Central memory CD8-positive, alpha-beta T cell (primary cell): ENCODE results near the gene TEFM.
"Not testable (repeated sequence)": the region's sequence is repeated elsewhere in the genome, so short reads cannot be mapped to it uniquely, and the experiment has no call there.

Source experiments
- ATAC-seq: fragments of 150-1000 bp; cut with Tn5 transposase; replicated peaks from 2 replicates; pipeline ENCODE4 v1.10.0; 2022; ENCODE audit warnings: mild to moderate bottlenecking, moderate FRiP score, moderate number of reproducible peaks; ENCODE audit not compliant: poor library complexity, severe bottlenecking; ENCODE audit errors: extremely low read depth
- DNase-seq, 2 donors: peaks; one replicate each; pipeline ENCODE4 v3.0.0; 2021; ENCODE audit warnings: low spot score in 2 of 2
- H3K27ac Mint-ChIP-seq: one replicate; pipeline ENCODE4 v1.8.0; 2022; ENCODE audit warnings: low read depth, mild to moderate bottlenecking, moderate library complexity, mixed read lengths
- H3K27me3 Mint-ChIP-seq: one replicate; pipeline ENCODE4 v1.8.0; 2022; ENCODE audit warnings: mixed read lengths
- H3K36me3 Mint-ChIP-seq: one replicate; pipeline ENCODE4 v1.8.0; 2022; ENCODE audit warnings: mild to moderate bottlenecking, moderate library complexity, mixed read lengths; ENCODE audit not compliant: insufficient read depth
- H3K4me1 Mint-ChIP-seq: one replicate; pipeline ENCODE4 v1.8.0; 2022; ENCODE audit warnings: mixed read lengths
- H3K4me3 Mint-ChIP-seq: one replicate; pipeline ENCODE4 v1.8.0; 2022; ENCODE audit warnings: mild to moderate bottlenecking, moderate library complexity, mixed read lengths
- H3K9me3 Mint-ChIP-seq: one replicate; pipeline ENCODE4 v1.8.0; 2022; ENCODE audit warnings: mixed read lengths

Gene TEFM

DNA sequence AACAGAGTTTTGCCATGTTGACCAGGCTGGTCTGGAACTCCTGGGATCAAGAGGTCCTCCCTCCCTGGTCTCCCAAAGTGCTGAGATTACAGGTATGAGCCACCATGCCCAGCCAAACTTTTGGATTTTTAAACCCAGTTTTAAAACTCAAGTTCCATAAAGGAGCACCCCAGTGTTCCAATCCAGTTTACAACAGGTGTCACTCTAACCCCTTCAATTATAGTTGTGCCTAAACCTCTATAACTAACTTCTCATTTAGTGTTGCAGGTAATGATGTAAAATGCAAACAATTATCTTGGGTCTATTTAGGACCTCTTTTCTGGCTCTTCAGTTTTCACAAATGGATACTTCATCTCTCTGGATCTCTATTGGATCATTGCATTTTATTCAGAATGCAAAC lies 7.9 kb upstream of the TEFM start:
- Mint-ChIP-seq H3K27me3 (no peaks in the 10 kb centered on the region), H3K27ac (no peak overlapping the region), H3K4me1 (no peaks in the 10 kb centered on the region), H3K4me3 (no peak overlapping the region), H3K9me3 (no peaks in the 10 kb centered on the region), H3K36me3 (peaks cover 1% of the 10 kb centered on the region)
- ATAC-seq: no peak
- no peak for DNase-seq

DNA sequence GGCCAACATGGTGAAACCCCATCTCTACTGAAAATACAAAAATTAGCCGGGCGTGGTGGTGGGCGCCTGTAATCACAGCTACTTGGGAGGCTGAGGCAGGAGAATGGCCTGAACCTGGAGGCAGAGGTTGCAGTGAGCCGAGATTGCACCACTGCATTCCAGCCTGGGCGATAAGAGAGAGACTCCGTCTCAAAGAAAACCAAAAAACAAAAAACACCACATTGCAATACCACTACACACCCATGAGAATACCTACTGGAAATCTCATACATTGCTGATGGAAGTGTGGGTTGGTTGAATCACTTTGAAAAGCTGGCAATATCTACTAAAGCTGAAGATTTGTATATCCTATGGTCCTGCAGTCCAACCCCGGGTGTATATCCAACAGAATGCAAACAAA lies 4.1 kb upstream of the TEFM start:
- H3K4me3 Mint-ChIP-seq, ATAC-seq, H3K27ac Mint-ChIP-seq: not testable (repeated sequence)

DNA sequence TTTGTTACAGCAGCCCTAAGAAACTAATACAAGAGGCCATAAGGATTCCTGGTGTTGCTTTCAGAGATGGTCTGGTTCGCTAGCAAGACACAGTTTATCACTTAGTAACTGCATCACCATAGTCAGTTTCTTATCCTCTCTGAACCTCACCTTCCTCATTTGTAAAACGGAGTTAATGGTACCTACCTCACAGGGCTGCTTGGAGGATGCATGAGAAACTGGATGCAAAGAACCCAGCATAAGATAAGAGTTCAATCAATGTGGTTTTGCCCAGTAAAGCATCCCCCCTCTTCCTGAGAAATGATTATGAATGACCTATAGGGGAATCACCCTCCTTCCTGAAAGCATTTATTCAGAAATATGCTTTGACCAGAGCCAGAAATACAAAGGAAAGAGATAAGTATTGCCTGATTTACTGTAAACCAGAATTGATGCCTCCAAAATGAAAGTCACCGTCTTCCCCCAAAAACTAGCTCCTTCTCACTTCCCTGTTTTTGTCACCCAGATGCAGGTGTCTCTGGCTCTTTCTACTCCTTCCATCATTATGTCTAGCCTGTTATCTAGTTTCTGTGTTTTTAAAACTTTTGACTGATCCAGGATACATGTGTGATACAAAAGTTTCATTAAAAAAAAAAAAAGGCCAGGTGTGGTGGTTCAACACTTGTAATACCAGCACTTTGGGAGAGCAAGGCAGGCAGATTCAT lies 2.8 kb upstream of the TEFM start:
- Mint-ChIP-seq H3K4me3 (no peak overlapping the region), H3K4me1 (peaks cover 22% of the 10 kb centered on the region), H3K27ac (no peak overlapping the region), H3K27me3 (no peaks in the 10 kb centered on the region), H3K9me3 (no peaks in the 10 kb centered on the region), H3K36me3 (peaks cover 14% of the 10 kb centered on the region)
- DNase-seq (no peak), ATAC-seq (no peak)

More for the DNA sequence above, 4.1 kb upstream of the TEFM start:
- not testable (repeated sequence) for H3K27me3 Mint-ChIP-seq, DNase-seq, H3K9me3 Mint-ChIP-seq
- H3K36me3 Mint-ChIP-seq: peaks cover 11% of the 10 kb centered on the region
- peaks cover 21% of the 10 kb centered on the region for H3K4me1 Mint-ChIP-seq

DNA sequence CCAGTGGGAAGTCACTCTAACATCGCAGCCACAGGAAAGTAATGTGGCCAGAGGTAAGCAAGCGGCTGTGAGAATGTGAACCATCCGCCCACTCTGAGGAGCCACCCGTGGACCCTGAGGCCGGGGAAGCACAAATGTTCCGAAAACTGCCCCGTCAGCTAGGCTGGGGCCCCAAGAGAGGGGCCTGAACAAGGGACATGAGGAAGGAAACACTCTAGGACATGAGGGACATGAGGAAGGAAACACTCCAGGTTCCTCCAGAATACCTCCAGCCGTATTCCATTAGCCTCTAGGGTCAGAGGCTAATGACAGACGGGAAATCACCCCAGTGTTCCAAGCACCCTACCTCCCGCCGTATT lies 317 bp downstream of the TEFM start:
- peak; percentile 21 for ATAC-seq
- peaks cover 26% of the 10 kb centered on the region for H3K36me3 Mint-ChIP-seq
- H3K4me3 Mint-ChIP-seq: peak overlapping the region; percentile 92
- H3K27ac Mint-ChIP-seq: peak overlapping the region; percentile 98
- peaks cover 43% of the 10 kb centered on the region for H3K4me1 Mint-ChIP-seq
- DNase-seq: no peak
- no peaks in the 10 kb centered on the region for H3K27me3 Mint-ChIP-seq
- H3K9me3 Mint-ChIP-seq: no peaks in the 10 kb centered on the region

DNA sequence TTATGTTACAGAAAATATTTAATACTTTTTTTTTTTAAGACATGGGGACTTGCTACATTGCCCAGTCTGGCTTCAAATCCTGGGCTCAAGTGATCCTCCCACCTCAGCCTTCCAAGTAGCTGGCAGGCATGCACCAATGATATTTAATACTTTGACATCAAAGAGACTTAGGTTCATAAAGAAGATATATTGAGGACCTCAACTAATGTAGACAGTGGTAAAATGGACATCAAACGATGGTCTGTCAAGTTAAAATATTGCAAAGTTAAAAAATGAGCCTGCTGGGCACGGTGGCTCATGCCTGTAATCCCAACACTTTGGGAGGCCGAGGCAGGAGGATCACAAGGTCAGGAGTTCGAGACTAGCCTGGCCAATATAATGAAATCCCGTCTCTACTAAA lies 8.7 kb downstream of the TEFM start:
- no peak overlapping the region for H3K4me3 Mint-ChIP-seq
- H3K27me3 Mint-ChIP-seq: no peaks in the 10 kb centered on the region
- H3K27ac Mint-ChIP-seq: no peak overlapping the region
- DNase-seq (no peak), ATAC-seq (no peak)
- peaks cover 14% of the 10 kb centered on the region for H3K36me3 Mint-ChIP-seq
- no peaks in the 10 kb centered on the region for H3K9me3 Mint-ChIP-seq
- peaks cover 12% of the 10 kb centered on the region for H3K4me1 Mint-ChIP-seq

DNA sequence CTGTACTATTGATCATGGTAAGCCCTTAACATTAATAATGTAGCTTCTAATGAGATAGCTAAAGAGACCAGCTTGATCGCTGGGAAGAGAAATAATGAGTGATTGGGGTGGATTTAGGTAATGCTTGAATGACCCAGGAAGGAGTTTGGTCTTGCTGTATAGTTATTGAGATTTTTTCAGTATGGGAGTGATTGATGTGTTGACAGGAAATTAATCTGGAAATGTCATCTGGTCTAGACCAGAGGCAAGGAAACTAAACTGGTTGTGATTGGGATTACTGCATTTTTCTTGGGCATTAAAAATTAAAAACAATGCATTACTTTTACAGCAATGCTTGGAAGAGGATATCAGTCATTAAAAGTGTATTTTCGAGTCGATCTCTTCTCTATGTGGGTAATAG lies 11.8 kb downstream of the TEFM start:
- ATAC-seq: no peak
- H3K4me3 Mint-ChIP-seq: no peak overlapping the region

DNA sequence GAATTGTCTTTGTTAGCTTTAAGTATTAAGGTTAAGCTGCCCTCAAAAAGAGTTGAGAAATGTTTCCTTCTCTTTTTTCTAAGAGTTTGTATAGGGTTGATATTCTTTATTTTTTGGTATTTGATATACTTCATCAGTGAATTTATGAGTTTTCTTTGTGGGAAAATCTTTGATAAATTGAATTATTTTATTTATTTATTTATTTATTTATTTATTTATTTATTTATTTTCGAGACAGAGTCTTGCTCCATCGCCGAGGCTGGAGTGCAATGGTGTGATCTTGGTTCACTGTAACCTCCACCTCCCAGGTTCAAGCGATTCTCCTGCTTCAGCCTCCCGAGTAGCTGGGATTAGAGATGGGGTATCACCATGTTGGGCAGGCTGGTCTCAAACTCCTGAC lies 19.9 kb downstream of the TEFM start:
- H3K27me3 Mint-ChIP-seq: no peaks in the 10 kb centered on the region
- no peak overlapping the region for H3K4me3 Mint-ChIP-seq
- no peaks in the 10 kb centered on the region for H3K4me1 Mint-ChIP-seq
- H3K27ac Mint-ChIP-seq: no peak overlapping the region
- H3K36me3 Mint-ChIP-seq: peaks cover 9% of the 10 kb centered on the region
- no peaks in the 10 kb centered on the region for H3K9me3 Mint-ChIP-seq
- no peak for DNase-seq
- no peak for ATAC-seq

More for the DNA sequence above, 11.8 kb downstream of the TEFM start:
- H3K4me1 Mint-ChIP-seq: no peaks in the 10 kb centered on the region
- peaks cover 10% of the 10 kb centered on the region for H3K36me3 Mint-ChIP-seq
- DNase-seq: no peak
- H3K9me3 Mint-ChIP-seq: no peaks in the 10 kb centered on the region
- H3K27me3 Mint-ChIP-seq: no peaks in the 10 kb centered on the region
- no peak overlapping the region for H3K27ac Mint-ChIP-seq

DNA sequence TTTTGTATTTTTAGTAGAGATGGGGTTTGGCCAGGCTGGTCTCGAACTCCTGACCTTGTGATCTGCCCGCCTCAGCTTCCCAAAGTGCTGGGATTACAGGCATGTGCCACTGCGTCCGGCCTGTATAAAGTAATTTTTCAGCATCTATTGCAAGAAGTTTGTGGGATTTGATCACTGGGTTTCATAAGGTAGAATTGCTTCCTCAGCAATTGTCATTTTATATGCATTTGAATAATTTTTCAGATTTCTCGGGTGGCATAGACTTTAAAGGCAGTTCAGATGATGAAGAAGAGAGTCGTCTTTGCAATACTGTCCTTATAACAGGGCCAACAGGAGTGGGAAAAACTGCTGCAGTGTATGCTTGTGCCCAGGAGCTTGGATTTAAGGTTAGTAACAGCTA lies 37.0 kb downstream of the TEFM start:
- DNase-seq: no peak
- no peak overlapping the region for H3K4me3 Mint-ChIP-seq

DNA sequence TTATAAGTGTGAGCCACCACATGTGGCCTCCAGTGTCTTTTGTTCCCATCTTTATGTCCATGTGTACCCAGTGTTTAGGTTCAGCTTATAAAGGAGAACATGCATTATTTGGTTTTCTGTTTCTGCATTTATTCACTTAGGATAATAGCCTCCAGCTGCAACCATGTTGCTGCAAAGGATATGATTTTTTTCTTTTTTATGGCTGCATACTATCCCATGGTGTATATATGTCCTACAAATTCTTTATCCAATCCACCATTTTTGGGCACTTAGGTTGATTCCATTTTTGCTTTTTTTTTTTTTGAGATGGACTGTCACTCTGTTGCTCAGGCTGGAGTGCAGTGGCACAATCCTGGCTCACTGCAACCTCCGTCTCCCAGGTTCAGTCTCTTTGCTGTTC lies 41.4 kb downstream of the TEFM start:
- H3K27ac Mint-ChIP-seq: no peak overlapping the region
- H3K27me3 Mint-ChIP-seq: no peaks in the 10 kb centered on the region
- no peak for ATAC-seq

More for the DNA sequence above, 37.0 kb downstream of the TEFM start:
- peaks cover 11% of the 10 kb centered on the region for H3K36me3 Mint-ChIP-seq
- H3K9me3 Mint-ChIP-seq: no peaks in the 10 kb centered on the region
- no peak overlapping the region for H3K27ac Mint-ChIP-seq
- H3K27me3 Mint-ChIP-seq: no peaks in the 10 kb centered on the region
- no peaks in the 10 kb centered on the region for H3K4me1 Mint-ChIP-seq
- no peak for ATAC-seq

DNA sequence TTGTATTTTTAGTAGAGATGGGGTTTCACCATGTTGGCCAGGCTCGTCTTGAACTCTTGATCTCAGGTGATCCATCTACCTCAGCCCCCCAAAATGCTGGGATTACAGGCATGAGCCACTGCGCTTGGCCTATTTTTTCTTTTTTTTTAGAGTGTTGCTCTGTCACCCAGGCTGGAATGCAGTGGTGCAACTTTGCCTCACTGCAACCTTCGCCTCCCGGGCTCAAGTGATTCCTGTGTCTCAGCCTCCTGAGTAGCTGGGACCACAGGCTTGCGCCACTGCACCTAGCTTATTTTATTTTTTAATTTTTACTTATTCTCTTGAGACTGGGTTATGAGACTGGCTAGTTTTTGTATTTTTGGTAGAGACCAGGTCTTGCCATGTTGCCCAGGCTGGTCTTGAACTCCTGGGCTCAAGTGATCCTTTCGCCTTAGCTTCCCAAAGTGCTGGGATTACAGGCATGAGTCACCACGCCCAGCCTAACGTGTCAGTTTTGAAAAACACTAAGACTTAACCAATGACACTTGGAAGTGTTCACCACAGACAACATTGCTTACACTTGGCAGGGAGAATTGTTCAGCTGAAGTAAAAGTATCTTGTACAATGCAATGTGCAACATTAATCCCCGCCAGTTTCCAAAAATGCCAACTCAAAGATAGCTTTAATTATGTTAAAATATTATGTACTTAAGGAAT lies 47.3 kb downstream of the TEFM start:
- DNase-seq (no peak), ATAC-seq (no peak)
- H3K9me3 Mint-ChIP-seq: no peaks in the 10 kb centered on the region
- H3K4me1 Mint-ChIP-seq: no peaks in the 10 kb centered on the region
- no peak overlapping the region for H3K27ac Mint-ChIP-seq
- no peak overlapping the region for H3K4me3 Mint-ChIP-seq
- no peaks in the 10 kb centered on the region for H3K27me3 Mint-ChIP-seq
- H3K36me3 Mint-ChIP-seq: peaks cover 22% of the 10 kb centered on the region

More for the DNA sequence above, 41.4 kb downstream of the TEFM start:
- no peaks in the 10 kb centered on the region for H3K9me3 Mint-ChIP-seq
- peaks cover 12% of the 10 kb centered on the region for H3K36me3 Mint-ChIP-seq
- H3K4me1 Mint-ChIP-seq: no peaks in the 10 kb centered on the region
- DNase-seq: no peak
- H3K4me3 Mint-ChIP-seq: no peak overlapping the region

DNA sequence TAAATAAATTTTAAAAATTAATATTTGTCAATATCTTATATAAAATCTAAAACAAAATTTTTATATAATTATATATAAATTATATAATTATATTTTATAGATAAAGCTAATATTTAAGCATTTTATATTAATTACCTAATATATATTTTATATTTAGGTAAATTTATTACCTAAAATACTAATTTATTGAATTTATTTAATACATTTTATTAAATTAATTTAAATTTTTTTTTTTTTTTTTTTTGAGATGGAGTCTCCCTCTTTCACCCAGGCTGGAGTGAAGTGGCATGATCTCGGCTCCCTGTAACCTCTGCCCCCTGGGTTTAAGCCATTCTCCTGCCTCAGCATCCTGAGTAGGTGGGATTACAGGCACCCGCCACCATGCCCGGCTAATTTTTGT lies 51.9 kb downstream of the TEFM start:
- H3K27ac Mint-ChIP-seq: no peak overlapping the region
- H3K27me3 Mint-ChIP-seq: no peaks in the 10 kb centered on the region
- no peak for ATAC-seq
- H3K36me3 Mint-ChIP-seq: peaks cover 15% of the 10 kb centered on the region
- DNase-seq: no peak
- H3K4me3 Mint-ChIP-seq: no peak overlapping the region
- H3K4me1 Mint-ChIP-seq: no peaks in the 10 kb centered on the region
- no peaks in the 10 kb centered on the region for H3K9me3 Mint-ChIP-seq
